GM06990 (cell line): Measurements from ENCODE around the gene SCGB3A2.

Experiments used
- DNase-seq: peaks from one replicate; pipeline ENCODE4 v3.0.0-alpha.2; 2011; ENCODE audit not compliant: insufficient read length; ENCODE audit errors: extremely low read depth
- H3K27me3 ChIP-seq: replicated peaks from 2 replicates; pipeline ENCODE4 v1.6.0; 2011; ENCODE audit warnings: low read length; ENCODE audit not compliant: control insufficient read depth, insufficient read depth
- H3K36me3 ChIP-seq: 2 replicates; pipeline ENCODE4 v1.5.1; 2011; ENCODE audit warnings: low read length; ENCODE audit not compliant: control insufficient read depth, insufficient read depth
- H3K4me3 ChIP-seq: replicated peaks from 2 replicates; pipeline ENCODE4 v1.5.1; 2011; ENCODE audit warnings: low read depth, mild to moderate bottlenecking, control low read depth, low read length
- CTCF ChIP-seq: IDR thresholded peaks from 2 replicates; pipeline ENCODE4 v1.5.1; 2011; ENCODE audit warnings: low read length, control low read depth, mild to moderate bottlenecking, inconsistent platforms; ENCODE audit not compliant: insufficient read depth, poor library complexity, severe bottlenecking

SCGB3A2 gene

GRCh38 chr5:147836439-147836838, 42.1 kb upstream of the SCGB3A2 start:
- no peak for DNase-seq
- no peaks in the 10 kb centered on the region for H3K36me3 ChIP-seq
- H3K27me3 ChIP-seq: no peaks in the 10 kb centered on the region
- no peak for TF ChIP-seq CTCF
- no peak overlapping the region for H3K4me3 ChIP-seq

- no peak for TF ChIP-seq CTCF
- H3K4me3 ChIP-seq: no peak overlapping the region
- H3K27me3 ChIP-seq: no peaks in the 10 kb centered on the region; the same call in 1 of the 2 replicates
- no peaks in the 10 kb centered on the region for H3K36me3 ChIP-seq
- DNase-seq: no peak
Observed at GRCh38 chr5:147842869-147843268, 35.6 kb upstream of the SCGB3A2 start.

- DNase-seq: no peak
- Histone ChIP-seq H3K27me3 (no peaks in the 10 kb centered on the region; the same call in 1 of the 2 replicates), H3K4me3 (no peak overlapping the region), H3K36me3 (no peaks in the 10 kb centered on the region)
- no peak for TF ChIP-seq CTCF
Observed at GRCh38 chr5:147844846-147845245, 33.7 kb upstream of the SCGB3A2 start.

GRCh38 chr5:147845618-147846017, 32.9 kb upstream of the SCGB3A2 start:
- H3K36me3 ChIP-seq: no peaks in the 10 kb centered on the region
- H3K4me3 ChIP-seq: no peak overlapping the region
- H3K27me3 ChIP-seq: no peaks in the 10 kb centered on the region; the same call in 1 of the 2 replicates
- DNase-seq: no peak
- TF ChIP-seq CTCF: no peak

- H3K4me3 ChIP-seq: no peak overlapping the region
- no peaks in the 10 kb centered on the region for H3K27me3 ChIP-seq
- no peaks in the 10 kb centered on the region for H3K36me3 ChIP-seq
- no peak for TF ChIP-seq CTCF
- DNase-seq: no peak
Observed at GRCh38 chr5:147849226-147849625, 29.3 kb upstream of the SCGB3A2 start.

GRCh38 chr5:147851578-147851977, 26.9 kb upstream of the SCGB3A2 start:
- no peak overlapping the region for H3K4me3 ChIP-seq
- no peaks in the 10 kb centered on the region for H3K27me3 ChIP-seq
- no peak for TF ChIP-seq CTCF
- H3K36me3 ChIP-seq: no peaks in the 10 kb centered on the region
- DNase-seq: no peak
